Measurements from ENCODE around the gene ALKBH5. TPM values are rescaled to one million over a fixed set of nuclear protein-coding genes. Genes with fewer than 3 reads are reported as not detected.

ALKBH5 gene
- total RNA-seq, 4 donors from 2014 or later = 56.0 to 87.2 (median 76.4) TPM

DNA sequence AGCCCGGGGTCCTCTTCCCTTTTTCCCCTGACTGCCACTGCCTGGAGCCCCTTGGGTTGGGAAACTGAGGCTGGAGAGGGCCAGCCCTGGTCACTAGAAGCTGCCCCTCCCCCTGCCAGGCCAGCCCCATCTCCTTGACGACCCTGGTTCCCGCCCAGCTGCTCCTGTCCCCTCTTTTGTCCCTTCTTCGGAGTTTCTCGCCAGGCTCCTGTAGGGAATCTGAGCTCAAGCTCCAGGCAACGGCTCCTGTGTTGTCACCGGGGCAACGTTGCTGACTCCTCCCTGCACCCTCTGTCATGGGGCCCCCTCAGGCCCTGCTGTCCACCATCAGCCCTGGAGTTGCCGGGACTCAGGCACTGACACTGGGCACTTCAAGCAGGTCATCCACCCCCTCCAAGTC lies 47.5 kb downstream of the ALKBH5 start:
- TF ChIP-seq POLR2A (IDR thresholded peaks at IDR 0.05) = no peak
- TF ChIP-seq, protein P1, sequence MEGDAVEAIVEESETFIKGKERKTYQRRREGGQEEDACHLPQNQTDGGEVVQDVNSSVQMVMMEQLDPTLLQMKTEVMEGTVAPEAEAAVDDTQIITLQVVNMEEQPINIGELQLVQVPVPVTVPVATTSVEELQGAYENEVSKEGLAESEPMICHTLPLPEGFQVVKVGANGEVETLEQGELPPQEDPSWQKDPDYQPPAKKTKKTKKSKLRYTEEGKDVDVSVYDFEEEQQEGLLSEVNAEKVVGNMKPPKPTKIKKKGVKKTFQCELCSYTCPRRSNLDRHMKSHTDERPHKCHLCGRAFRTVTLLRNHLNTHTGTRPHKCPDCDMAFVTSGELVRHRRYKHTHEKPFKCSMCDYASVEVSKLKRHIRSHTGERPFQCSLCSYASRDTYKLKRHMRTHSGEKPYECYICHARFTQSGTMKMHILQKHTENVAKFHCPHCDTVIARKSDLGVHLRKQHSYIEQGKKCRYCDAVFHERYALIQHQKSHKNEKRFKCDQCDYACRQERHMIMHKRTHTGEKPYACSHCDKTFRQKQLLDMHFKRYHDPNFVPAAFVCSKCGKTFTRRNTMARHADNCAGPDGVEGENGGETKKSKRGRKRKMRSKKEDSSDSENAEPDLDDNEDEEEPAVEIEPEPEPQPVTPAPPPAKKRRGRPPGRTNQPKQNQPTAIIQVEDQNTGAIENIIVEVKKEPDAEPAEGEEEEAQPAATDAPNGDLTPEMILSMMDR (IDR thresholded peaks at IDR 0.05) = no peak
- DNase-seq (ENCODE audit: low spot score in 2 of 2) = no peak
- WGBS, 2 donors = 69 to 73% methylated on average over 9 of the region's 9 CpGs
- H3K4me3 ChIP-seq (ENCODE audit: low read depth, poor library complexity, severe bottlenecking) = no peak overlapping the region
- intact Hi-C loops (cut with DNase I; ENCODE audit: low total_unique reads) = no loop called here

DNA sequence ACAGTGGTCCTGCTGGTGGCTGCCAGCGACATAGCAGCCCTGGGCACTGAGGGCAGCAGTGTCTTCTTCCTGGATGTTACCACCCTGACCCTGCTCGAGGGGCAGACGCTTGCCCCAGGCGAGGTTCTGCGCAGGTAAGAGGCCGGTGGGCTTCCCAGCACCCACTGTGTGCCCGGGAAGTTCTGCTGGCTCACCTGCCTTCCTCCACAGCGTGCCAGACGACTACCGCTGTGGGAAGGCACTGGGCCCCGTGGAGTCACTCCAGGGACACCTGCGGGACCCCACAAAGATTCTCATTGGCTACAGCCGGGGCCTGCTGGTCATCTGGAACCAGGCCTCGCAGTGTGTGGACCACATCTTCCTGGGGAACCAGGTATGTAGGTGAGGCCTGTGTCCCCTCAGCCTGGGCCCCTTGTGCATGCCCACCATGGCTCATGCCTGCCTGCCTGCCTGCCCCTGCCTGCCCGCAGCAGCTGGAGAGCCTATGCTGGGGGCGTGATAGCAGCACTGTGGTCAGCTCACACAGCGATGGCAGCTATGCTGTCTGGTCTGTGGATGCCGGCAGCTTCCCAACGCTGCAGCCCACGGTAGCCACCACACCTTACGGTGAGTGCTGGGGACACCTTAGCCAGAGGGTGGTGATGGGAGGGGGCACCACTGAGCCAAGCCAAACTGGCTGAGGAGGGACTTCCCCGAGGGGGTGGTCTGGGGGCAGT lies 50.3 kb downstream of the ALKBH5 start:
- DNase-seq (ENCODE audit: low spot score in 2 of 2) = no peak
- H3K4me3 ChIP-seq (ENCODE audit: low read depth, poor library complexity, severe bottlenecking) = no peak overlapping the region
- TF ChIP-seq POLR2A (IDR thresholded peaks at IDR 0.05) = no peak
- TF ChIP-seq, protein P1 (IDR thresholded peaks at IDR 0.05) = no peak
- intact Hi-C loops (cut with DNase I; ENCODE audit: low total_unique reads) = no loop called here
- 88 to 94% methylated on average over 18 to 21 of the region's 22 CpGs for WGBS, 2 donors

DNA sequence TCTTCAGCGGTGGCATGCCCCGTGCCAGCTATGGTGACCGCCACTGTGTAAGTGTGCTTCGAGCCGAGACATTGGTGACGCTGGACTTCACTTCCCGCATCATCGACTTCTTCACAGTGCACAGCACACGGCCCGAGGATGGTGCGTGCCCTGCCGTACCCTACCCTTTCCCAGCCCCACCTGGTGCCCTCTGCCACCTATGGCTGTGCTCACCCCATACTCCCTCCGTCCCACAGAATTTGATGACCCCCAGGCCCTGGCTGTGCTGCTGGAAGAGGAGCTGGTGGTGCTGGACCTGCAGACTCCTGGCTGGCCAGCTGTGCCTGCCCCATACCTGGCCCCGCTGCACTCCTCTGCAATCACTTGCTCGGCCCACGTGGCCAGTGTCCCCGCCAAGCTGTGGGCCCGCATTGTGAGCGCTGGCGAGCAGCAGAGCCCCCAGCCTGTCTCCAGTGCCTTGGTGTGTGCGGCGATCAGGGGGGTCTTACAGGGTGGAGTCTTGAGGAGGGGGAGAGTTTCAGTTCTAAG lies 51.3 kb downstream of the ALKBH5 start:
- TF ChIP-seq POLR2A (IDR thresholded peaks at IDR 0.05) = no peak
- TF ChIP-seq, protein P1 (IDR thresholded peaks at IDR 0.05) = no peak
- DNase-seq (ENCODE audit: low spot score in 2 of 2) = no peak
- intact Hi-C loops (cut with DNase I; ENCODE audit: low total_unique reads) = no loop called here
- 95 to 97% methylated on average over 22 of the region's 22 CpGs for WGBS, 2 donors
- no peak overlapping the region for H3K4me3 ChIP-seq (ENCODE audit: low read depth, poor library complexity, severe bottlenecking)

DNA sequence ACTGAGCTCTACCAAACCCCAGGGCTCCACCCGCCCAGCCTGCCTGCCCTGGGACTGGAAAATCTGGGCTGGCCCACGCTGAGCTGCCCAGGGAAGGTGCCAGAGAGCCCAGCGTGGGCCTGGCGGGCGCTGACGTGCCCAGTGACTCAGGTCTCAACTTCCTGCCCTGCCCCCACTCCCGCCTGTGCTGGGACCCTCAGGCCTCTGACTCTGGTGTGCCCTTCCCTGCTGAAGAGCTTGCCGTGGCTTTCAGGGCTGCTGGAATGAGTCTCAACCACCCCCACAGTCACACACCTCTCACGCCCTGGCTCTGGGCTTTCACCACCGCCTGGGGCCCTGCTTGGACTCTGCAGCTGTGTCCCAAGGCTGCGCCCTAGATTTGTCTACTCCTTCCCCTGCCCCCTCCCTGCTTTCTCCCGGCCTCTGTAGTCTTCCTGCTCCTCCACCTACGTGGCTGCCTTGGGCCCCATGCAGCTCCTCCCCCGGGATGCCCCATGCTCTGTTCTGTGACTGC lies 52.2 kb downstream of the ALKBH5 start:
- H3K4me3 ChIP-seq (ENCODE audit: low read depth, poor library complexity, severe bottlenecking) = no peak overlapping the region
- no peak for DNase-seq (ENCODE audit: low spot score in 2 of 2)
- WGBS, 2 donors = 53 to 54% methylated on average over 7 of the region's 14 CpGs
- TF ChIP-seq, protein P1 (IDR thresholded peaks at IDR 0.05) = no peak
- TF ChIP-seq POLR2A (IDR thresholded peaks at IDR 0.05) = no peak
- intact Hi-C loops (cut with DNase I; ENCODE audit: low total_unique reads) = no loop called here

DNA sequence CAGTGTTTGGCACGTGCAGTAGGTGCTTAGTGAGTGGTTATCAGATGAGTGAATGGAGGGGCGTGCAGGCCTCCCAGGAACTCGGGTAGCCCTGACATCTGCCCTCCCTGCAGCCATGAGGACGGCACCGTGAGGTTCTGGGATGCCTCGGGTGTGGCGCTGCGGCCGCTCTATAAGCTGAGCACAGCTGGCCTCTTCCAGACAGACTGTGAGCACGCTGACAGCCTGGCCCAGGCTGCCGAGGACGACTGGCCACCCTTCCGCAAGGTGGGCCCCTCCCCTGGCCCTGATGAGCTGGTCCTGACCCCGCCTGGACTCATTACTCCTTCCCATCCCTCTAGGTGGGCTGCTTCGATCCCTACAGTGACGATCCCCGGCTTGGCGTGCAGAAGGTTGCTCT lies 52.9 kb downstream of the ALKBH5 start:
- TF ChIP-seq POLR2A (IDR thresholded peaks at IDR 0.05) = no peak
- TF ChIP-seq, protein P1 (IDR thresholded peaks at IDR 0.05) = no peak
- 85 to 90% methylated on average over 17 to 18 of the region's 18 CpGs for WGBS, 2 donors
- no peak overlapping the region for H3K4me3 ChIP-seq (ENCODE audit: low read depth, poor library complexity, severe bottlenecking)
- no peak for DNase-seq (ENCODE audit: low spot score in 2 of 2)
- intact Hi-C loops (cut with DNase I; ENCODE audit: low total_unique reads) = no loop called here
